ENCODE results near the gene TARBP2. TPM values are rescaled to one million over a fixed set of nuclear protein-coding genes. Genes with fewer than 3 reads are reported as not detected.
A peak's percentile ranks its signal among the peaks of the same experiment; 100 is the strongest.

TARBP2 gene
- total RNA-seq, 2 experiments from 2014 or later: 45.9 to 49.1 TPM

DNA sequence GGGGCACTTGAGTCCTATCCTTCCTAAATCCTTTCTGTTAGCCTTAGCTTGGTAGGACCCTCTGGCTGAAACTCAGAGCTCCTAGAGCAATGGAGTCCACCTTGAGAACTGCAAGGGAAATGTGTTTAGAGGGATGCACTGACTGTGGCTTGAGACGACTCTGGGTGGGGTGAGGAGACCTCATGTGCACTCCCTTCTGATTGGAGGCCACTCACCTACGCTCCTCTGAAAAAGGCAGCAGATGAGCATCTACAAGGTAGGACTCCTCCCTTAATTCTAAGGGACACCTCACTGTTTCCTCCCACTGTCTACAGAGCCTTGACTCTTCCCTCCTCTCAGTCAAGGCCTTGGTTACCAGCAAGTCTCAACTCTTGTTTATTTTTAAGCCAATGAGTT lies 2.9 kb upstream of the TARBP2 start:
- ChIA-PET POLR2A (interaction anchor here (0.8 to 1.5 kb wide), 2 partner anchors 11 to 17 kb away, joined by 3 to 7 read pairs; no protein-coding TSS in a partner anchor), CTCF (ENCODE audit: unreplicated experiment) (interaction anchor here (0.6 to 1.1 kb wide), 2 partner anchors 85 to 146 kb away, joined by 3 to 4 read pairs; no protein-coding TSS in a partner anchor)
- Histone ChIP-seq H3K4me3 (ENCODE audit: low read depth, low read length, poor library complexity, severe bottlenecking) (peak overlapping the region; percentile 77), H3K36me3 (ENCODE audit: insufficient read depth, low read length) (no peaks in the 10 kb centered on the region), H3K9me2 (ENCODE audit: insufficient read depth, low read length) (no peaks in the 10 kb centered on the region), H4K20me1 (ENCODE audit: insufficient read depth, low read length) (no peaks in the 10 kb centered on the region), H3K4me2 (ENCODE audit: low read length) (peak overlapping the region; percentile 93), H3K27ac (ENCODE audit: low read depth, low read length, poor library complexity, severe bottlenecking) (peak overlapping the region; percentile 77), H3K79me2 (ENCODE audit: insufficient read depth, low read depth, low read length) (peaks cover 23% of the 10 kb centered on the region), H3K9me3 (ENCODE audit: low read length) (no peaks in the 10 kb centered on the region), H3K4me1 (ENCODE audit: insufficient read depth, low read length, poor library complexity, severe bottlenecking) (peaks cover 59% of the 10 kb centered on the region), H2AFZ (ENCODE audit: low read length) (no peak overlapping the region)
- BruUV-seq (replicated peaks): no TSS peak
- TF ChIP-seq, protein P1, sequence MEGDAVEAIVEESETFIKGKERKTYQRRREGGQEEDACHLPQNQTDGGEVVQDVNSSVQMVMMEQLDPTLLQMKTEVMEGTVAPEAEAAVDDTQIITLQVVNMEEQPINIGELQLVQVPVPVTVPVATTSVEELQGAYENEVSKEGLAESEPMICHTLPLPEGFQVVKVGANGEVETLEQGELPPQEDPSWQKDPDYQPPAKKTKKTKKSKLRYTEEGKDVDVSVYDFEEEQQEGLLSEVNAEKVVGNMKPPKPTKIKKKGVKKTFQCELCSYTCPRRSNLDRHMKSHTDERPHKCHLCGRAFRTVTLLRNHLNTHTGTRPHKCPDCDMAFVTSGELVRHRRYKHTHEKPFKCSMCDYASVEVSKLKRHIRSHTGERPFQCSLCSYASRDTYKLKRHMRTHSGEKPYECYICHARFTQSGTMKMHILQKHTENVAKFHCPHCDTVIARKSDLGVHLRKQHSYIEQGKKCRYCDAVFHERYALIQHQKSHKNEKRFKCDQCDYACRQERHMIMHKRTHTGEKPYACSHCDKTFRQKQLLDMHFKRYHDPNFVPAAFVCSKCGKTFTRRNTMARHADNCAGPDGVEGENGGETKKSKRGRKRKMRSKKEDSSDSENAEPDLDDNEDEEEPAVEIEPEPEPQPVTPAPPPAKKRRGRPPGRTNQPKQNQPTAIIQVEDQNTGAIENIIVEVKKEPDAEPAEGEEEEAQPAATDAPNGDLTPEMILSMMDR (conservative IDR thresholded peaks at IDR 0.05; ENCODE audit: low read length): no peak
- TF ChIP-seq EZH2phosphoT487 (IDR thresholded peaks at IDR 0.05; ENCODE audit: borderline replicate concordance, low read depth, low read length): no peak
- intact Hi-C loops (cut with micrococcal nuclease; ENCODE audit: unreplicated experiment): no loop called here
- no peak for DNase-seq (ENCODE audit: low spot score)

DNA sequence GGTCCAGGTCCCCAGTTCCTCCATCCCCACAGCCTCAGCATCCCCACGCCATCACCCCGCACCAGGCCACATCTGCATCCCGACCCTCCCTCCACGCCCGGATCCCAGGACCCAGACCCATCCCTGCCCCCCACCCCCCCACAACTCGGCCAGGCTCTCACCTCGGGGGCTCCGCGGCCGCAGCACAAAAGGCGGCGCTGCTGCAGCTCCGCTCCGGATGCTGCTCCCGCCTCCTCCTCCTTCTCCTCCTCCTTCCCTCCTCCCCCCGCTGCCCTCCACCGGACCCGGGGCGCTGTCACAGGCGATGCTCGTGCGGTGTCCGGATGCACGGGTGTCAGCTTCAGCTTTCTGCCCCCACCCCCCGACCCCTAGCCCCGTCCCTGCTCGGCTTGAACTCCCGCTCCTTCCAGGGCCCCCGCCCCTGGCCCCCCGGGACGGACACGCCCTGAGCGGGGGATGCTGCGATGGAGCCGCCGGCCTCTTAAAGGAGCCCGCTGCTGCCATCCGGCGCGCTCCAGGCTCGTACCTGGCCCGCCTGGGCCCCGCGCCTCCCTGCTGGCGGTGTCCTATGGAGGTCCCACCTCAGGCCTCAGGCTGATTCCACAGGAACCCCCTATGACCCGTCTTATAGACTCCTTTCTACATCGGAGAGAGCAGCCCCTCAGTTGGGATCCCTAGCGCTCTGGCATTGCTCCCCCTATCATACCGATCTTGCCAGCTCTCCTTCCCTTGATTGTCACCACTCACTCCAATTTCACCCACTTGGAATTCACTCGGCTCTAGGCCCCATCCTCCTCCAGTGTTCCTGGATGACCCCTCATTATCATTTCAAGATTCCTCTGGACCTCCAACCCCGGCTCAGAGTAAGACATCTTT lies 1.6 kb upstream of the TARBP2 start, which contains the start of gene MAP3K12:
MAP3K12 (minus strand) TSS at position 193 of the 876 bp plus-strand sequence. CDS start 12,067 bp downstream, outside the sequence.
- BruUV-seq (replicated peaks): no TSS peak
- CTCF ChIA-PET (ENCODE audit: unreplicated experiment): interaction anchor here (1.9 kb wide), 1 partner anchor 178 kb away, joined by 8 read pairs; the partner anchor contains the start of gene AAAS
- H3K79me2 ChIP-seq (ENCODE audit: insufficient read depth, low read depth, low read length): peaks cover 23% of the 10 kb centered on the region

More for the DNA sequence above, 1.6 kb upstream of the TARBP2 start, which contains the start of gene MAP3K12:
- intact Hi-C loops (cut with micrococcal nuclease; ENCODE audit: unreplicated experiment): loop anchor here (1.0 to 10.0 kb wide), 4 partner anchors 47 to 295 kb away; partner anchors contain the start of genes ITGB7 and PCBP2
- H3K27ac ChIP-seq (ENCODE audit: low read depth, low read length, poor library complexity, severe bottlenecking): peak within 1 kb of the TSS; percentile 77
- peak within 1 kb of the TSS; percentile 77 for H3K4me3 ChIP-seq (ENCODE audit: low read depth, low read length, poor library complexity, severe bottlenecking)
- peak within 1 kb of the TSS; percentile 93 for H3K4me2 ChIP-seq (ENCODE audit: low read length)
- peaks cover 47% of the 10 kb centered on the region for H3K4me1 ChIP-seq (ENCODE audit: insufficient read depth, low read length, poor library complexity, severe bottlenecking)
- peaks cover 10% of the 10 kb centered on the region; the same call in 1 of the 2 replicates for H3K36me3 ChIP-seq (ENCODE audit: insufficient read depth, low read length)
- H4K20me1 ChIP-seq (ENCODE audit: insufficient read depth, low read length): no peaks in the 10 kb centered on the region
- H2AFZ ChIP-seq (ENCODE audit: low read length): peak within 1 kb of the TSS; percentile 58; the same call in 1 of the 2 replicates
- no peaks in the 10 kb centered on the region for H3K9me3 ChIP-seq (ENCODE audit: low read length)
- no peaks in the 10 kb centered on the region for H3K9me2 ChIP-seq (ENCODE audit: insufficient read depth, low read length)
- peak; percentile 76 for DNase-seq (ENCODE audit: low spot score)
- no peak for TF ChIP-seq EZH2phosphoT487 (IDR thresholded peaks at IDR 0.05; ENCODE audit: borderline replicate concordance, low read depth, low read length)
- TF ChIP-seq, protein P1 (conservative IDR thresholded peaks at IDR 0.05; ENCODE audit: low read length): peak; percentile 27; the same call in 1 of the 2 replicates
- POLR2A ChIA-PET: interaction anchor here (0.6 to 3.2 kb wide), 7 partner anchors 10 to 178 kb away, joined by 3 to 14 read pairs (median 5); partner anchors contain the start of gene ATP5MC2
